Measurements from ENCODE around the gene BRSK2.
A peak's percentile ranks its signal among the peaks of the same experiment; 100 is the strongest.

Gene BRSK2

DNA sequence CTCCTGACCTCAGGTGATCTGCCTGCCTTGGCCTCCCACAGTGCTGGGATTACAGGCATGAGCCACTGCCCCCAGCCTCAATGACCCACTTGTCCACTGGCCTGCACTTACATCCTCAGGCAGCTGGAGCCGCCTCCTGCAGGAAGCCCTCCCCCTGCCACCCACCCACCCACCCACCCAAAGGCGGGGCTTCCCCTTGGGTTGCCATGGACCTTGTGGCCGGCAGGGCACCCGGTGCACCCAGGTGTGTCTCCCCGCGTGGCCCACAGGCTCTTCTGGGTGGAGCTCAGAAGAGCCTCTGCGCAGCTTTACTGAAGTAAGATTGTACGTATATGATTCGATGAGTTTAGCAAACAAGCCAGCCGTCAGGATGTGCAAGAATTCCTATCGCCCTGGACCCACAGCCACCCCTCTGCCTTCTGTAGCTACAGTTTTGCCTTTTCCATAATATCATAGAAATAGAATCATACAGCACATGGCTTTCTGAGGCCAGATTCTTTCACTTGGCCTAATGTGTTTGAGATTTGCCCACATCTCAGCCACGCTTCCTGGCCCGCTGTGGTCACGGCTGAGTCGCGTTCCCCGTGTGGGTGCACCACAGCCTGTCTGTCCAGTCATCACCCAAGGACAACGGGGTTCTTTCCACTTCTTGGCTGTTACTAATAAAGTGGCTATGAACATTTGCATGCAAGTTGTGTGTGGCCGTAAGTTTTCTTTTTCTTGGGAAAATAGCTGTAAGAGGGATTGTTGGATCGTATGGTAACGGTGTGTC lies 5.3 kb upstream of the BRSK2 start:
- DNase-seq (ENCODE audit: extremely low read depth, insufficient read length) = peak; percentile 50
- H3K27me3 ChIP-seq (replicated peaks; ENCODE audit: control insufficient read depth, insufficient read depth, low read length) = peaks cover 2% of the 10 kb centered on the region
- no peak for TF ChIP-seq CTCF (IDR thresholded peaks at IDR 0.05; ENCODE audit: insufficient read depth, low read length, poor library complexity, severe bottlenecking)
- no peak overlapping the region for H3K4me3 ChIP-seq (replicated peaks; ENCODE audit: low read depth, low read length)
- no peaks in the 10 kb centered on the region for H3K36me3 ChIP-seq (ENCODE audit: control insufficient read depth, insufficient read depth, low read length)

DNA sequence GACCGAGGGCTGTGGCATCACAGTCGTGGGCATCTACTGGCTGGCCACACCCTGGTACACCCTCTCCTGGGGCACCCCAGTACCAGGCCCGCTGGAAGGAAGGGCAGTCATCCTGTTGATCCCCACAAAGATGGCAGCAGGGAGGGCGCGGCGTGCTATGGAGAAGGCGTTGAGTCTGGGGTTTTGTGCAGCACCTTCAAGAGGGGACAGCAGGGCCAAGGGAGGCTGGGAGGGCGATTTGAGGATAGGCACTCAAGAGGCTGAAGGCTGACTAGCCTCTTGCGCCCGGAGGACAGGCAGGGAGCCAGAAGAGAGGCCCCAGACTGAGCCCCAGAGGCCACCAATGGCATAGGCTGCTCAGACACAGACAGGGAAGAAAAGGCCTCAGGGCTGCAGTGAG lies 2.2 kb upstream of the BRSK2 start:
- TF ChIP-seq CTCF (IDR thresholded peaks at IDR 0.05; ENCODE audit: insufficient read depth, low read length, poor library complexity, severe bottlenecking) = no peak
- Histone ChIP-seq H3K36me3 (ENCODE audit: control insufficient read depth, insufficient read depth, low read length) (no peaks in the 10 kb centered on the region), H3K4me3 (replicated peaks; ENCODE audit: low read depth, low read length) (no peak overlapping the region), H3K27me3 (replicated peaks; ENCODE audit: control insufficient read depth, insufficient read depth, low read length) (peaks cover 2% of the 10 kb centered on the region)
- DNase-seq (ENCODE audit: extremely low read depth, insufficient read length) = no peak

DNA sequence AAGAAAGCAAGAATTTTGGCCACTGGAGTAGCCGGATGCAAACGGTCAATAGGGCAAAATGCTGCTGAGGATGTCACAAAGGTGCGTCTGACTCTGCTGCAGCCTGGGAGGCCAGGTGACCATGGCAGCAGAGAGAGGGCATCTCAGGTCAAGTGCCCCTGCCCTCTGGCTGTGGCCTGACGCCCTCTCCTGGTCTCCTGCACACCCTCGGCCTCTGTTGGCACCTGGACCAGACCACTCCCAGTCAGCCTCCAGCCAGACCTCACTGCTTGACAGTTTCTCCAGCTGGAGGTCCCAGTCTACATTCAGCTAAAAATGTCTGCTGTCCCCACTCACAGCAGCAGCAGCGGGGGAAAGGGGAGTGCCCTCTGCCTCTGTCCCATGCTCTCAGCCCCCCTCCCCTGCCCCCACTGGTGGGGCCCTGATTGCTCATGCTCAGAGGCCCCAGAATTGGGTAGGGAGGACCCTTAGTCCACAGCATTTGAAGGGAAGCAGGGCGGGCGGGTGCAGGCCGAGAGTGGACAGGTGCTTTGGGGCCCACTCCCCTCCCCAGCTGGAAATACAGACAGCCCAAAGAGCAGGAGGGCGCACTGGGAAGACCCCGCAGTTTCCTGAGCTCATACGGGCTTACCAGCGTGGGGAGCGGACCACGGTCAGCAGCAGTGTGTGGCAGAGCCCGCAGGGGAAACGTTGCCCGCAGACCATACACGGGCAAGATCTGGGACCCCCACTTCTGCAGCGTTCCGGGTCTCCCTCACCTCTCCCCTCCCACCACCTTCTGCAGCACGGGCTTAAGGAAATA lies 1.6 kb upstream of the BRSK2 start:
- DNase-seq (ENCODE audit: extremely low read depth, insufficient read length) = no peak
- H3K27me3 ChIP-seq (replicated peaks; ENCODE audit: control insufficient read depth, insufficient read depth, low read length) = peaks cover 2% of the 10 kb centered on the region
- no peak for TF ChIP-seq CTCF (IDR thresholded peaks at IDR 0.05; ENCODE audit: insufficient read depth, low read length, poor library complexity, severe bottlenecking)
- H3K36me3 ChIP-seq (ENCODE audit: control insufficient read depth, insufficient read depth, low read length) = no peaks in the 10 kb centered on the region
- H3K4me3 ChIP-seq (replicated peaks; ENCODE audit: low read depth, low read length) = no peak overlapping the region

DNA sequence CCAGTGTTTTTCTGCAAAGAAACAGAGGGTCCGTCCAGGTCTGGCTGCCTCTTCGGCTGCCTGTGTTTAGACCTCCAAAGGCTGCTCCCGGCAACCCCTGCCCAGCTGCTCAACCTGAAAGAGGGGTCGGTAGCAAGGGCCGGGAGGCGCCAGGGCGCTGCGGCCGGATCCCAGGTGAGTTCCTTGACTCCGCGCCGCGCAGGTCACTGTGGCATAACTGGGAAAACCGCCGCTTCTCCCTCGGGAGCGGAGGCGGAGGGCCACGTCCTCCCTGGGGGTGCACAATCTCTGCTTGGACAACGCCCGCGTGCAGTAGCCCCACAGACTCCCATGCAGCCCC lies 1.0 kb upstream of the BRSK2 start:
- Histone ChIP-seq H3K27me3 (replicated peaks; ENCODE audit: control insufficient read depth, insufficient read depth, low read length) (peaks cover 2% of the 10 kb centered on the region), H3K4me3 (replicated peaks; ENCODE audit: low read depth, low read length) (no peak overlapping the region), H3K36me3 (ENCODE audit: control insufficient read depth, insufficient read depth, low read length) (no peaks in the 10 kb centered on the region)
- DNase-seq (ENCODE audit: extremely low read depth, insufficient read length) = no peak
- no peak for TF ChIP-seq CTCF (IDR thresholded peaks at IDR 0.05; ENCODE audit: insufficient read depth, low read length, poor library complexity, severe bottlenecking)

DNA sequence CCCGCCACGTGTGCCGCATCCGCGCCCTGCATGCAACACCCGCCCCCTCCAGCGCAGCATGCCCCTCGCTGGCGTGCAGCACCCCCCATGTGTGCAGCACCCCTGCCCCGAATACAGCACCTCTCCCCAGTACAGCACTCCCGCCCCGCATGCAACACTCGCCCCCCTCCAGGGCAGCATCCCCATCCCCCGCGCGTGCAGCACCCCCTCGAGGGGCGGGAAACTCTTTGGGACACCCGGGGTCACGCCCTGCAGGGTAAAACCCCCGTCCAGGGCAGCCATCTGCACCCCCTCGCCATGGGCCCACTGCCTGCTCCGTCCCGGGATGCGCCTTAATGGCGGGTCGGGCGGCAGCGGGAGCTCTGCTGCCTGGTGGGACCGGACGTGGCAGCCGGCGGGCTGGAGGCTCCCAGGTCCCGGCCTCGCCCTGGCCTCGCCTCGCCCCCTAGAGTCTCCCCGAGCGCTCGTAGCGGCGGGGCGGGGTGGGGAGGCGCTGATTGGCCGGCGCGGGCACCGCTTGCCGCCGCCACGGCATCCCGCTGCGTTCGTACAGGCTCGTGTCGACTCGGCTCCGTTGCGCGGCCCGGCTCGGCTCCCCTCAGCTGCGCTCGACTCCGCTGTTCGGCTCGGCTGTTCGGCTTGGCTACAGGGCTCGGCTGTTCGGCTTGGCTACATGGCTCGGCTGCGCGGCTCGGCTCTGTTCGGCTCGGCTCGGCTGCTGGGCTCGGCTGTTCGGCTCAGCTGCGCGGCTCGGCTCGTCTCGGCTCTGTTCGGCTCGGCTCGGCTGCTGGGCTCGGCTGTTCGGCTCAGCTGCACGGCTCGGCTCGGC lies 417 bp upstream of the BRSK2 start:
- peak; percentile 92 for DNase-seq (ENCODE audit: extremely low read depth, insufficient read length)
- TF ChIP-seq CTCF (IDR thresholded peaks at IDR 0.05; ENCODE audit: insufficient read depth, low read length, poor library complexity, severe bottlenecking) = no peak
- no peaks in the 10 kb centered on the region for H3K36me3 ChIP-seq (ENCODE audit: control insufficient read depth, insufficient read depth, low read length)
- H3K4me3 ChIP-seq (replicated peaks; ENCODE audit: low read depth, low read length) = peak overlapping the region; percentile 40
- H3K27me3 ChIP-seq (replicated peaks; ENCODE audit: control insufficient read depth, insufficient read depth, low read length) = peaks cover 2% of the 10 kb centered on the region

Measured in GM06990 (cell line).